GM19043 (cell line): Measurements from ENCODE around the gene UNC93A.

Experiments used
- ATAC-seq: cut with Tn5 transposase; IDR thresholded peaks from one replicate; pipeline ENCODE4 v1.9.1; 2021; ENCODE audit warnings: low read depth; ENCODE audit not compliant: unreplicated experiment

The UNC93A gene

DNA sequence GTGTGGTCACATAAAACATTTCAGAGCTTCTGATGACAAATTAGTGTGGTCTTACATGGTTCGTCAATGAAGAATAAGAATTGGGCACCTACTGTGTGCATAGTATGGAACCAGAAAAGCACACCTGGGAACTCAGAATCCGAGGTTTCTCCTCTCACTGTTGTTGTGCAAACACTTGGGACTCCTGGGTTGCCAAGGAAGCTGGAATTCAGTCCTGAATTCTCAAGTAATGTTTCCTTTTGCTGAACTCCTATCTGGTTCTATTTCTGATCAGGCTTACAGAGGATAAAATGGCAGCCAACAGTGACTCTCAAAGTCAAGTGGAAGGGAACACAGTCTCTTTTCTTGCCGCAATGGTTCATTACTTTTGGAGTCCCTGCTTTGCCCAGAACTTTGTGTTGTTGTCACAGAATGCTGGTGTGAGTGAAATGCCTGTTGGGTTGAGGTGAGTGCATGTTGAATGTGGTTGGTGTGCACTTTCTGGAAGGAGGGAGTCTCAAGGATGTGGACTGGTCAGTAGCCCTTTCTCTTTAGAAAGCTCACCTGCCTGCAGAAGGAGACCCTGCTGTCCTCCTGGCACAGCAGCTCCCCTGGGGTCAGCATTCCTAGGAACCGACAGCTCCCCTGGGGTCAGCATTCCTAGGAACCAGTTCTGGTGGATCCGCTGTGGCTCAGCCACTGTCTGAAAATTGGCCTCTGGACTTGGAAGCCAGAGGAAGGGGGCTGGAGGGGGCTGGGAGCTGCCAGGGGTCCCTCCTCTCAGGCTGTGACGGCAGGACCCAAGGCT lies 1.4 kb downstream of the UNC93A start:
- ATAC-seq: no peak

- ATAC-seq: no peak
Measured at GRCh38 chr6:167293088-167293589, 2.0 kb downstream of the UNC93A start.

GRCh38 chr6:167293590-167294091 lies 2.5 kb downstream of the UNC93A start:
- ATAC-seq: no peak

DNA sequence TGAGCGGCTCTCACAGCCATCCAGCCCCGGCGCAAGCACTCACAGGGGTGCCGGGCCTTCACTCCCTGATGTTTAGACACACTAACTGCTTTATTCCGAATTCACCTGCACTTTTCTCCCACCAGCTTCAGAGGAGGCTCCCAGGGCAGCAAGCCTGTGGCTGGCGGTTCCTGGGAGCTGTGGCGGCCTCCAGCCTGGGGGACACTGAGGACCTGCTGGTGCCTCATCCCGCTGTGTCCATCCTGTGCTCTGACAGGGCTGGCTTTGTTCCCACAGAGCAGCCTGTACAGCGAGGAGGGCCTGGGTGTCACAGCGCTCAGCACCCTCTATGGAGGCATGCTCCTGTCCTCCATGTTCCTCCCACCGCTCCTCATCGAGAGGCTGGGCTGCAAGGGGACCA lies 3.1 kb downstream of the UNC93A start:
- ATAC-seq: no peak

DNA sequence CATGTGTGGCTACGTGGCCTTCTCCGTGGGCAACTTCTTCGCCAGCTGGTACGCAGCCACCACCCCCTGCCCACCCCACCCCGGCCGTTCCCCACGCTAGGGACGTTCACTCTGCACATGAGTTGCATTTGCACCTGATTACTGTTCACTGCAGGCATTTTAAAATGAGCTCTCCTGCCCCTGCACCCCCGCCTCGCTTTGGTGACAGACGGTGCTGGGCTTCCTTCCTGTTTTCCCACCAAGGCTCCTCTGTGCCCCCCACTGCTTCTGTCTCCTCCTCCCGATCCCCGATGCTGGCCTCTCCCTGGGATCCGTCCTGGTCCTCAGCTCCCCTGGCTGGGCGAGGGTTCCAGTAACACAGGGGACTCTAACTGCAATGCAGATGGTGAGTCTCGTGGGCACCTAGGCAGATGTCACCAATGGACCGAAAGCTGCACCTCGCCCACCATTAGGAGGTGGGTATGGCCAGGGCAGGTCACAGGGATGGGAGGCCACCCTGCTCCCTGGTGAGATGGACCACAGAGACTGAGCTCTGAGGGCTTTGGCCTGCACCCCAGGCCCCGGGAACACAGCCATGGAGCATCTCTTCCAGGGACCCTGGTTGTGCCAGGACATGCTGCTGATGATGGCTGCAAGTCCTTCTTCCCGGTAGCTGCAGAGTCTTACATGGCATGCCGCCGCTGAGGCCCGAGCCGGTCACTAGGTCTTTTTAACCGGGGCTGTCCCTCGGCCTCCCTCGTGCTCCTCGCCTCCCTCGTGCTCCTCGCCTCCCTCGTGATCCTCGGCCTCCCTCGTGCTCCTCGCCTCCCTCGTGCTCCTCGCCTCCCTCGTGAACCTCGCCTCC lies 3.8 kb downstream of the UNC93A start:
- ATAC-seq: no peak

- no peak for ATAC-seq
Measured at GRCh38 chr6:167295495-167296292, 4.6 kb downstream of the UNC93A start.

GRCh38 chr6:167296293-167296690 lies 5.2 kb downstream of the UNC93A start:
- ATAC-seq: no peak

DNA sequence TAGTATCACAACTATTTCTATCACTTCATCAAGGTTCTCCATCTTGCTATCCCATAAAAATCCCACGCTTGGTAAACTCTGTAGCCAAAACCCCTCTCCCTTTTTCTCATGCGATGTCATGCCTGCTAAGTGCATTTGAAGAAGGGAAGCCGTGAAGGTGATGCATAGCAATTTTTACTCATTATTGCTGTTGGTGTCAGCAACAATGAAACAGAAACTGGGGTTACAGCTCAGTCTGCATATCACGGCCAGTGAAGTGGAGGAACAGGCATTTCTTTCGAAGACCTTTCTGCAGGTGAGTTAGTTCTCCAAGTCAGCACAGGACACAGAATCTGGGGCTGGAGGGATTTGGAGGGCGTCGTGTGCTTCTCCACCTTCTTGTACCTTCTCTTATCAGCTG lies 5.8 kb downstream of the UNC93A start:
- ATAC-seq: no peak

GRCh38 chr6:167298127-167298526 lies 7.0 kb downstream of the UNC93A start:
- no peak for ATAC-seq

GRCh38 chr6:167299641-167300308 lies 8.7 kb downstream of the UNC93A start:
- no peak for ATAC-seq

DNA sequence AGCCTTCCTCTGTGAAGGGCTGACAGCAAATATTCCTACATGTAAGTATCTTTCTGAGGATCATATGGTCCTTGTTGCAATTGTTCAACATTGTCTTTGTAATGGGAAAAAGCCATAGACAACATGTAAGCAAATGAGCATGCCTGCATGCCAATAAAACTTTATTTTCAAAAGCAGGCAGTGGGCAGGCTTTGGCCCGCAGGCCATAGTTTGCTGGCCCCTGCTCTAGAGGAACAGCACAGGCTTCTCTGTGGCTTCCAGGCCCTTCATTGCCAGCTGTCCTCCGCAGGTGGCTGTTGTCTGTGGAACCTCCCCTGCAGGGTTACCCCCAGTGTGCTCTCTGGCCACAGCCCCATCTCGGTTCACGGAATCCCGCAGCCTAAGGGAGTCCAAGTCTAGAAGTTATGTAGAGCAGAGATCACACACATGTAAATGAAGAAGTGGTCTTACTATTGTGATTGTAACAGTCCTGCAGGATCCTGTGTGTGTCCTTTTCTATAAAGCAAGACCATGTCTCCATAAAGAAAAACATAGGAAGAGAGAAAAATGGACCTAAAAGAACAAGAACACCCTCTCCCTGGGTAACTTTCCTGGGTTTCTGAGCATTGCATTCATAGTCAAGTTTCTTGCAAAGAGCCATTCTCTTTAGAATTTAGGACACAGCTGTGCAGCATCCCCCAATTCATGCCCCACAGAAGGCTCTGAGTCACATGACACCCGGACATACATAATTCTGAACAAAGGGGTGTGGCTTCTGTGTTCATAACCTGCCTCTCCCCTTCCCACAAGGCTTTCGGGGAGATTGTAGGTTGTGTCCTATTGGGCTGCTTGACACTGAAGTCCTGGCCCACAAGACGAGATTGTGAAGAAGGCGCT lies 10.0 kb downstream of the UNC93A start:
- ATAC-seq: no peak

- ATAC-seq: no peak
Measured at GRCh38 chr6:167302074-167302473, 11.0 kb downstream of the UNC93A start.

DNA sequence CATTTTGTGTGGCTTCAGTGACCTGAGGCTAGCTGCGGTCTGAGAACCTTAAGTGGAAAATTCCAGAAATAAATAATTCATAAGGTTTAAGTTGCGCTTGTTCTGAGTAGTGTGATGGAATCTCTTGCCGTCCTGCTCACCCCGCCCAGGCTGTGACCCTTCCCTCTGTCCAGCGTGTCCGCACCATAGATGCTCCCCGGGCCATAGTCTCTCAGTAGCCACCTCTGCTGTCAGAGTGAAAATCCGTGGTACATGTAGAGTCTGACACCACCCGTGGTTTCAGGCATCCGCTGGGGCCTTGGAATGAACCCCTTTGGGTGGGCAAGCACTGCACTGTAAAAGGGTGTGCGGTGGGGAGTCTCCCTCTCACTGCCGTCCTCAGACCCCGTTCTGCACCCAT lies 11.7 kb downstream of the UNC93A start:
- no peak for ATAC-seq

DNA sequence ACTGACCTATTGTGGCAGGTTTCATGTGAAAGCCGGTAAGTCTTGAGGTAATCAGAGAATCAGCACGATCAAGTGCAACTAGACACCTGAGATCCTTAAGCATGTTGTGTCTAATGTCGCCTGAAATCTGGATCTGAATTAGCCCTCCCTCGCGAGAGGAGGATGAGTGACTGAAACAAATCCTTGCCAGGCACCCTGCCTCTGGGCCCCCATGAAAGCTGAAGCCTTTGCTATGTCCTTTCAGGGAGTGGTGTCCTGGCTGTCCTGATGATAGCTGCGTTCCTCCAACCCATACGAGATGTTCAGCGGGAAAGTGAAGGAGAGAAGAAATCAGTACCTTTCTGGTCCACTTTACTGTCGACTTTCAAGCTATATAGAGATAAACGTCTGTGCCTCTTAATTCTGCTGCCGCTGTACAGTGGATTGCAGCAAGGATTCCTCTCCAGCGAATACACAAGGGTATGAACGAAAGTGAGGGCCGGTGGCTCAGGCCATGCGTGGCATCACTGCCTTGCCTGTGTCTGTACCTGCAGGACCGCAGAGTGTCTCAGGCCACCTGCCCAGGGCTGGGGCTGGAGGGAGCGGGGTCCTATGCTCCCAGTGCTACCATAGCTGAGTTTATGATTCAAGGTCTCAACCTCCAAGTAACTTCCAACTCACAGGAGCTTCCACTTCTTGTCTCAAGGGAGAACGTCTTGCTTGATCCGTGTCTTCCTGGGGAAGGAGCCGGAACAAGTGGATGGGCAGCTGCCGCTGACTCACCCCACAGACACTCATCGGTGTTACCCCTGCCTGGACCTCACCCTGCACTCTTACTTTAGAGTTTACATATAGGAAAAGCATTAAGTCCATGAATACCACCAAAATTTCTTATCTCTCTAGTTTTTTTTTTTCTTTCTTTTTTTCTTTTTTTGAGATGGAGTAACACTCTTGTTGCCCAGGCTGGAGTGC lies 12.8 kb downstream of the UNC93A start:
- no peak for ATAC-seq

- ATAC-seq: no peak
Measured at GRCh38 chr6:167304912-167305311, 13.8 kb downstream of the UNC93A start.

DNA sequence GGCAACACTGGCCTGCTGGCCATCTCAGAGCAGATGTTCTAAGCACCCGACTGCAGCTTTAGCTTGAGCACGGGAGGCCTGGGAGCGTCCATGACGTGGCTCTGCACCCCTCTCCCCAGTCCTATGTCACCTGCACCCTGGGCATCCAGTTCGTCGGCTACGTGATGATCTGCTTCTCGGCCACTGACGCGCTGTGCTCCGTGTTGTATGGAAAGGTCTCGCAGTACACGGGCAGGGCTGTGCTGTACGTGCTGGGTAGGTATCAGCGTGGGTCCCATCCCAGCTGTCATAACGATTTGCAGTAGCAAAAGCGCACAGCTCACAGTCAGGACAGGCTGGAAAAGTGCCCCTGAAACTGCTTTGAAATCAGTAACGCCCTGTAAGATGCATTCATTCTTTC lies 14.7 kb downstream of the UNC93A start:
- no peak for ATAC-seq

DNA sequence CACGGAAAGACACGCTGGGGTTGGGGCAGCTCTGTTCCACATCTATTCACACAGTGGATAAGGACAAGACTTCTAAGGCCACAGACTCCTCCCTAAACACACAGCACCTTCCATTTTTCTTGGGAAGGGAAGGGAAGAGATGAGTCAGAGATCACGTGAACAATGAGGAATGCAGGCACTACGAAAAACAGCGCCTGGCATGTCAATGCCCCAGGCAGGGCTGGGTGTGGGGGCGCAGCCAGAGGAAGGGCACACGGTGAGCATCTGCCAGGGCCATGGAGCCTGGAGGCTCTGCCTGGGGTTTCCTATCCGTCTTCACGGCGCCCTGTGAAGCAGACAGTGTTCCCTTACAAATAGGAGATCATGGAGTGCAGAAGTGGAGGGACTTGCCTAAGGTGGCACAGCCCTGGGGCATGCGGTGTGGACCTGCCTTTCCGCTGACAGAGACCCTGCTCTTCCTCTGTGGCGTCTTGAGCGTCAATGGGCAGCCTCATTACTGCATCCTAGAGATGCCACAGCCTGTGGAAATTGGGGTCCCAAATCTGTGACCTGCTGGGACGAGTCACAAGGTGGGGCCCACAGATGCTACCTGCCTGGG lies 15.4 kb downstream of the UNC93A start:
- ATAC-seq: no peak
